Osteocyte (in vitro differentiated cells): ENCODE measurements around the gene UGDH. TPM values are rescaled to one million over a fixed set of nuclear protein-coding genes. Genes with fewer than 3 reads are reported as not detected.
"Not testable (repeated sequence)": the region's sequence is repeated elsewhere in the genome, so short reads cannot be mapped to it uniquely, and the experiment has no call there.

Experiments
- DNase-seq: peaks from one replicate; pipeline ENCODE4 v3.0.0; 2021; ENCODE audit warnings: mixed read lengths; ENCODE audit not compliant: unreplicated experiment; ENCODE audit errors: extremely low spot score
- H3K27ac Mint-ChIP-seq: one replicate; pipeline ENCODE4 v1.8.0; 2021; ENCODE audit warnings: mild to moderate bottlenecking, mixed read lengths; ENCODE audit not compliant: unreplicated experiment
- H3K27me3 Mint-ChIP-seq: one replicate; pipeline ENCODE4 v1.8.0; 2021; ENCODE audit warnings: mixed read lengths; ENCODE audit not compliant: unreplicated experiment
- H3K36me3 Mint-ChIP-seq: one replicate; pipeline ENCODE4 v1.8.0; 2021; ENCODE audit warnings: mixed read lengths; ENCODE audit not compliant: unreplicated experiment
- H3K4me1 Mint-ChIP-seq: one replicate; pipeline ENCODE4 v1.8.0; 2021; ENCODE audit warnings: mixed read lengths; ENCODE audit not compliant: unreplicated experiment
- H3K4me3 Mint-ChIP-seq: one replicate; pipeline ENCODE4 v1.8.0; 2021; ENCODE audit warnings: mild to moderate bottlenecking, moderate library complexity, mixed read lengths; ENCODE audit not compliant: unreplicated experiment
- H3K9me3 Mint-ChIP-seq: one replicate; pipeline ENCODE4 v1.8.0; 2021; ENCODE audit warnings: mixed read lengths; ENCODE audit not compliant: unreplicated experiment
- total RNA-seq: library from RNA; stranded (reverse); gene quantifications from 2 replicates; pipeline ENCODE4 v1.2.1, GENCODE V29; 2021
- TF ChIP-seq, protein P1 (sequence below): fragments of 200-600 bp; sonication (generic); IDR thresholded peaks from 2 replicates; pipeline ENCODE4 v1.5.0; 2021; ENCODE audit warnings: antibody characterized with exemption, mild to moderate bottlenecking, moderate library complexity

The UGDH gene
- total RNA-seq, 1 donor from 2014 or later: 200 TPM

DNA sequence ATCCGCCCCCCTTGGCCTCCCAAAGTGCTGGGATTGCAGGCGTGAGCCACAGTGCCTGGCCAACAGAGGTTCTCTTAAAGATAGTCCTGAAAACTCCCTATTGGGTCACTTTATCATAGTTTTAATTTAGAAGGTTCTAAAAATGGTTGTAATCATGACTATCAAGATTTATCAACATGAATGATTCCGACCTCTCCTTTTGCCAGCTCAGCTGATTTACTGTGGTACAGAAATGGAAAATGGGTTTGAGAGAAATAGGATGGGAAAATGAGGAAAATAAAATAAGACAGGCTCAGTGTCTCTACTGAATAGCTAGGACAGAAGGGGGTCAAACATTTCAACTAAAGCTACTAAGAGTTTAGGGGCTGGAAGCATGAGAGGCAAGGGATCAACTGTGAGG lies 28.2 kb upstream of the UGDH start:
- H3K4me1 Mint-ChIP-seq: peaks cover 10% of the 10 kb centered on the region
- H3K9me3 Mint-ChIP-seq: no peaks in the 10 kb centered on the region
- TF ChIP-seq, protein P1, sequence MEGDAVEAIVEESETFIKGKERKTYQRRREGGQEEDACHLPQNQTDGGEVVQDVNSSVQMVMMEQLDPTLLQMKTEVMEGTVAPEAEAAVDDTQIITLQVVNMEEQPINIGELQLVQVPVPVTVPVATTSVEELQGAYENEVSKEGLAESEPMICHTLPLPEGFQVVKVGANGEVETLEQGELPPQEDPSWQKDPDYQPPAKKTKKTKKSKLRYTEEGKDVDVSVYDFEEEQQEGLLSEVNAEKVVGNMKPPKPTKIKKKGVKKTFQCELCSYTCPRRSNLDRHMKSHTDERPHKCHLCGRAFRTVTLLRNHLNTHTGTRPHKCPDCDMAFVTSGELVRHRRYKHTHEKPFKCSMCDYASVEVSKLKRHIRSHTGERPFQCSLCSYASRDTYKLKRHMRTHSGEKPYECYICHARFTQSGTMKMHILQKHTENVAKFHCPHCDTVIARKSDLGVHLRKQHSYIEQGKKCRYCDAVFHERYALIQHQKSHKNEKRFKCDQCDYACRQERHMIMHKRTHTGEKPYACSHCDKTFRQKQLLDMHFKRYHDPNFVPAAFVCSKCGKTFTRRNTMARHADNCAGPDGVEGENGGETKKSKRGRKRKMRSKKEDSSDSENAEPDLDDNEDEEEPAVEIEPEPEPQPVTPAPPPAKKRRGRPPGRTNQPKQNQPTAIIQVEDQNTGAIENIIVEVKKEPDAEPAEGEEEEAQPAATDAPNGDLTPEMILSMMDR: no peak
- H3K27ac Mint-ChIP-seq: no peak overlapping the region
- peaks cover 24% of the 10 kb centered on the region for H3K36me3 Mint-ChIP-seq
- no peak overlapping the region for H3K4me3 Mint-ChIP-seq
- H3K27me3 Mint-ChIP-seq: no peaks in the 10 kb centered on the region
- DNase-seq: no peak

- no peaks in the 10 kb centered on the region for H3K9me3 Mint-ChIP-seq
- H3K27me3 Mint-ChIP-seq: no peaks in the 10 kb centered on the region
- no peak for DNase-seq
Observed at GRCh38 chr4:39548425-39549067, 21.3 kb upstream of the UGDH start.

DNA sequence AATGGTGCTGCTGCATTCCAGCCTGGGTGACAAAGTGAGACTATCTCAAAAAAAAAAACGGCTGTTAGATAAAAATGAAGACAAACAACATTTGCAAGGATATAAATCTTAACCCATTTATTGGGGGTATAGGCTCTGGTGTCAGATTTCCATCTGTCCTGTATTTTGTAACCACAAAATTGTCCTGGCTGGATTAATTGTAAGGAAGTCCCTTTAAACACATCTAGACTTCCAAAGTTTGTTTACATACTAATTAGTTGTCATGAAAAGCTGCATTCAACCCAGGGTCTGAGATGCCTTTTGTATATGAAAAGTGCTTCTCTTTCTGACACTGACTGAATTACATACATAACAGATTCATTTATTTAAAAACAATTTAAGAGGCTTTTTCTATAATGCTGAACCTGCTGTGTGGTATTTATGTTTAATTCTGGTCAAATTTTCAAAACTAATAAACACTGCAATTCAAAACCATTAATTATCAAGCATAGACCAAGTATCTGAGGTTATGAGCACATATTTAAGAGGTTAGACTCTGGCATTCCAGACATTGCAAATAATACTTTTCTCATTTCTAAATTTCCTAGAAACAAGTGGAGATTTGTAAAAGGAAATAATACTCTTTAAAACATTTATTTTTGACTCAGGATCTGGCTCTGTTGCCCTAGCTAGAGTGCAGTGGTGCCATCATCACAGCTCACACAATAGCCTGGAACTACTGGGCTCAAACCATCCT lies 17.5 kb upstream of the UGDH start:
- Mint-ChIP-seq H3K9me3 (no peaks in the 10 kb centered on the region), H3K4me1 (peaks cover 27% of the 10 kb centered on the region), H3K27ac (peak overlapping the region; percentile 10), H3K27me3 (no peaks in the 10 kb centered on the region), H3K36me3 (peaks cover 15% of the 10 kb centered on the region), H3K4me3 (no peak overlapping the region)
- TF ChIP-seq, protein P1: no peak
- no peak for DNase-seq

More at GRCh38 chr4:39548425-39549067, 21.3 kb upstream of the UGDH start:
- Mint-ChIP-seq H3K27ac (peak overlapping the region; percentile 64), H3K4me1 (peaks cover 15% of the 10 kb centered on the region), H3K36me3 (peaks cover 18% of the 10 kb centered on the region), H3K4me3 (no peak overlapping the region)
- TF ChIP-seq, protein P1: no peak

- H3K27me3 Mint-ChIP-seq, H3K4me3 Mint-ChIP-seq, H3K27ac Mint-ChIP-seq, H3K9me3 Mint-ChIP-seq, DNase-seq: not testable (repeated sequence)
- Mint-ChIP-seq H3K36me3 (peaks cover 12% of the 10 kb centered on the region), H3K4me1 (peaks cover 34% of the 10 kb centered on the region)
Observed at GRCh38 chr4:39544080-39544479, 16.8 kb upstream of the UGDH start.

DNA sequence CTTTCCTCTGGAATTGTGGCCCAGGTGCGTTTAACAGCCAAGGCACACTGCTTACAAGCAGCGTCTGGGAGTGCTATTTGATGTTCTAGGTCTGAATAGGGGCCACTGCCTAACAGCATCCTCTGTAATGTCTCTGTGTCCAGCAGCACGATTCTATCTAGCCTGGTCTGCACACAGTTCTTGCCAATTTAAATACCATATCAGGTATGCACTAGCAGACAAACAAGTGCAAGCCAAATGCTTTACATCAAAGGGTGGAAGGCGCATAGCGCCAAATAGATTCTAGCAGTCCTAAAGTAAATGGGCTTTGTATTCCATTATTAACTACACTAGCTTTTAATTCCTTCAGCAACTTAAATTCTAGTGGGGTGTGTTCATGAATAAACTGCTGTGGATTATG lies 15.8 kb upstream of the UGDH start:
- Mint-ChIP-seq H3K27ac (no peak overlapping the region), H3K4me3 (no peak overlapping the region), H3K36me3 (peaks cover 12% of the 10 kb centered on the region), H3K4me1 (peaks cover 34% of the 10 kb centered on the region), H3K27me3 (no peaks in the 10 kb centered on the region), H3K9me3 (no peaks in the 10 kb centered on the region)
- TF ChIP-seq, protein P1: no peak
- no peak for DNase-seq
